Thyroid gland (tissue), 4 donors: ENCODE results near the gene CEACAM3. TPM values are rescaled to one million over a fixed set of nuclear protein-coding genes. Genes with fewer than 3 reads are reported as not detected.
A peak's percentile ranks its signal among the peaks of the same experiment; 100 is the strongest.

Source experiments
- DNase-seq, 2 donors: peaks; one replicate each; pipeline ENCODE4 v3.0.0-alpha.2; 2019
- H3K27ac ChIP-seq, 3 donors: fragments of 200-600 bp; sonication (generic); 1 replicate in 2 of 3; 2 replicates in 1 of 3; pipeline ENCODE4 v1.5.1; 2016 to 2019; ENCODE audit warnings: mild to moderate bottlenecking in 1 of 3, moderate library complexity in 1 of 3
- H3K27me3 ChIP-seq: fragments of 200-600 bp; sonication (generic); one replicate; pipeline ENCODE4 v1.5.1; 2019
- H3K36me3 ChIP-seq, 2 donors: fragments of 200-600 bp; sonication (generic); one replicate each; pipeline ENCODE4 v1.5.1; 2016 to 2019
- H3K4me1 ChIP-seq, 2 donors: fragments of 200-600 bp; sonication (generic); one replicate each; pipeline ENCODE4 v1.5.1; 2017 to 2019
- H3K4me3 ChIP-seq, 3 donors: fragments of 200-600 bp; sonication (generic); replicated peaks in 1 of 3; 1 replicate in 2 of 3; 2 replicates in 1 of 3; pipeline ENCODE4 v1.5.1; 2016; ENCODE audit warnings: mild to moderate bottlenecking in 1 of 3
- H3K9me3 ChIP-seq: fragments of 200-600 bp; sonication (generic); one replicate; pipeline ENCODE4 v1.5.1; 2017
- CTCF ChIP-seq, 6 experiments: fragments of 200-600 bp in 3 of 6; fragments of 450-650 bp in 3 of 6; sonication (generic) in 3 of 6; IDR thresholded peaks; one replicate each; pipeline ENCODE4 v1.5.1; 2016 to 2019; ENCODE audit warnings: antibody characterized with exemption in 6 of 6, mild to moderate bottlenecking in 2 of 6, inconsistent platforms in 1 of 6, moderate library complexity in 1 of 6
- POLR2A ChIP-seq, 2 donors: fragments of 450-650 bp; IDR thresholded peaks; one replicate each; pipeline ENCODE4 v1.6.1; 2017; ENCODE audit warnings: antibody characterized with exemption in 2 of 2, mild to moderate bottlenecking in 2 of 2, moderate library complexity in 1 of 2
- WGBS, 2 donors: methylation state at CpG; one replicate each; pipeline ENCODE4 v1.1.5; 2017; 5-methylcytosine and 5-hydroxymethylcytosine counted together
- intact Hi-C: fragments of 100-400 bp; cut with DNase I; formaldehyde crosslinking; loops from one replicate; pipeline ENCODE4 v1.15.1; 2023
- total RNA-seq, 4 donors: library from RNA; depleted of rRNA; stranded (reverse); fragments of >200 nt; gene quantifications; one replicate each; pipeline ENCODE4 v1.2.3, GENCODE V29; 2016

The CEACAM3 gene
- total RNA-seq, 4 donors from 2014 or later: not detected

- Histone ChIP-seq H3K36me3 (no peaks in the 10 kb centered on the region), H3K4me3 (no peak overlapping the region), H3K4me1 (peaks cover 0 to 4% of the 10 kb centered on the region in 2 donors), H3K27ac (no peak overlapping the region), H3K27me3 (peaks cover 3% of the 10 kb centered on the region), H3K9me3 (no peaks in the 10 kb centered on the region)
- DNase-seq: no peak
- TF ChIP-seq POLR2A (IDR thresholded peaks at IDR 0.05): no peak
- TF ChIP-seq CTCF (IDR thresholded peaks at IDR 0.05): no peak
- intact Hi-C loops: no loop called here
- WGBS, 2 donors: 94 to 95% methylated on average over 4 of the region's 4 CpGs
Measured at GRCh38 chr19:41769608-41770007, 26.8 kb upstream of the CEACAM3 start.

- intact Hi-C loops: no loop called here
- Histone ChIP-seq H3K27ac (no peak overlapping the region), H3K36me3 (no peaks in the 10 kb centered on the region), H3K4me1 (peaks cover 0 to 4% of the 10 kb centered on the region in 2 donors), H3K9me3 (no peaks in the 10 kb centered on the region), H3K4me3 (no peak overlapping the region), H3K27me3 (peaks cover 3% of the 10 kb centered on the region)
- no peak for DNase-seq
- 93 to 94% methylated on average over 2 of the region's 2 CpGs for WGBS, 2 donors
- TF ChIP-seq POLR2A (IDR thresholded peaks at IDR 0.05): no peak
- no peak for TF ChIP-seq CTCF (IDR thresholded peaks at IDR 0.05)
Measured at GRCh38 chr19:41771410-41771809, 25.0 kb upstream of the CEACAM3 start.

GRCh38 chr19:41774515-41774980 is 21.8 kb upstream of the CEACAM3 start:
- TF ChIP-seq POLR2A (IDR thresholded peaks at IDR 0.05): no peak
- TF ChIP-seq CTCF (IDR thresholded peaks at IDR 0.05): no peak
- H3K9me3 ChIP-seq: no peaks in the 10 kb centered on the region
- no peaks in the 10 kb centered on the region for H3K36me3 ChIP-seq
- 34 to 45% methylated on average over 6 of the region's 6 CpGs for WGBS, 2 donors
- intact Hi-C loops: no loop called here
- DNase-seq: peak in 1 of 2 donors; percentile 17
- peak overlapping the region in 1 of 3 donors; percentile 24 for H3K27ac ChIP-seq
- no peak overlapping the region for H3K4me3 ChIP-seq
- peaks cover 0 to 4% of the 10 kb centered on the region in 2 donors for H3K4me1 ChIP-seq
- no peaks in the 10 kb centered on the region for H3K27me3 ChIP-seq

GRCh38 chr19:41776700-41777099 is 19.7 kb upstream of the CEACAM3 start:
- no peak overlapping the region for H3K4me3 ChIP-seq
- TF ChIP-seq CTCF (IDR thresholded peaks at IDR 0.05): no peak
- no peak for TF ChIP-seq POLR2A (IDR thresholded peaks at IDR 0.05)
- intact Hi-C loops: no loop called here

GRCh38 chr19:41783612-41784011 is 12.8 kb upstream of the CEACAM3 start:
- 46 to 52% methylated on average over 5 of the region's 5 CpGs for WGBS, 2 donors
- Histone ChIP-seq H3K4me1 (no peaks in the 10 kb centered on the region), H3K4me3 (no peak overlapping the region), H3K27ac (no peak overlapping the region), H3K36me3 (no peaks in the 10 kb centered on the region), H3K27me3 (no peaks in the 10 kb centered on the region), H3K9me3 (no peaks in the 10 kb centered on the region)
- no peak for DNase-seq
- intact Hi-C loops: no loop called here
- TF ChIP-seq POLR2A (IDR thresholded peaks at IDR 0.05) (no peak), CTCF (IDR thresholded peaks at IDR 0.05) (no peak)

More at GRCh38 chr19:41776700-41777099, 19.7 kb upstream of the CEACAM3 start:
- DNase-seq: no peak
- H3K4me1 ChIP-seq: peaks cover 0 to 4% of the 10 kb centered on the region in 2 donors
- no peaks in the 10 kb centered on the region for H3K9me3 ChIP-seq
- H3K27me3 ChIP-seq: no peaks in the 10 kb centered on the region
- H3K27ac ChIP-seq: no peak overlapping the region
- 81 to 83% methylated on average over 2 of the region's 2 CpGs for WGBS, 2 donors
- no peaks in the 10 kb centered on the region for H3K36me3 ChIP-seq
